NCI-H748 (cell line): ENCODE measurements around the gene LIMK2.
"Not testable (repeated sequence)": the region's sequence is repeated elsewhere in the genome, so short reads cannot be mapped to it uniquely, and the experiment has no call there.

Experiments
- DNase-seq: peaks from one replicate; lab custom pipeline; 2025; ENCODE audit not compliant: unreplicated experiment; lab: John Stamatoyannopoulos, UW

Gene LIMK2

DNA sequence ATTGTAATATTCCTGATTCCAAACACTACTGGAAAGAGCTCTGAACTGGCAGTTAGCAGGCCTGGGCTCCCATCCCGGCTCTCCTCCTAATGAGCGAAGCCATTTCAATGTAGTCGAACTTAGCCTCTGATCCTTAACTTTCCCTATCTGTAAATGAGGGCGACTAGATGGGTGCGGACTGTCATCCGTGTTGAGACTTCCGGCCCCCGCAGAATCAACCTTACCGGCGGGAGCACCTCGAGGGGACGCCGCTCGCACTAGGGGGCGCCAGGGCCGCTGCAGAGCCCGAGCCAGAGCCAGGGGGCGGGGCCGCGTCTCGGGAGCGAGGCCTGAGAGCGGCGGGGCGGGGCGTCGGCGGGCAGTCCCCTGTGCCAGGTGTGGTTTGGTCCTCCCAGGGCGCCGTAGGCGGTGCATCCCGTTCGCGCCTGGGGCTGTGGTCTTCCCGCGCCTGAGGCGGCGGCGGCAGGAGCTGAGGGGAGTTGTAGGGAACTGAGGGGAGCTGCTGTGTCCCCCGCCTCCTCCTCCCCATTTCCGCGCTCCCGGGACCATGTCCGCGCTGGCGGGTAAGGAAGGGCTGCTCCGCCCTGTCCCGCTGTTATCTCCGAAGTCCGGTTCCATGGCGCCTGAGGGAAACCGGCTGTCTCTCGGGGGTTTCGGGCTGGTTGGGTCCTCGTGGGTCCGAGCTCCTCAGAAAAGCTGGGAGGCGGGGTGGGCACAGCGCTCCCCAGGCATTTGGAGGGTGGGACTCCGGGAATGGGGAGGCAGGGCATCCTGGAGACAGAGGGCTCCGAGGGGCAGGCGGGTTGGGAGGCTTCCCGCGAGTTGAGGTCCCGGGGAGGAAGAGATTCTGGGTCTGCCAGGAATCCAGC lies at the start of gene LIMK2:
Gene LIMK2, plus strand, starts transcription at position 437 of the 869 bp plus-strand sequence. Its CDS starts 111 bp downstream, at position 548.
- DNase-seq = peak; percentile 93

DNA sequence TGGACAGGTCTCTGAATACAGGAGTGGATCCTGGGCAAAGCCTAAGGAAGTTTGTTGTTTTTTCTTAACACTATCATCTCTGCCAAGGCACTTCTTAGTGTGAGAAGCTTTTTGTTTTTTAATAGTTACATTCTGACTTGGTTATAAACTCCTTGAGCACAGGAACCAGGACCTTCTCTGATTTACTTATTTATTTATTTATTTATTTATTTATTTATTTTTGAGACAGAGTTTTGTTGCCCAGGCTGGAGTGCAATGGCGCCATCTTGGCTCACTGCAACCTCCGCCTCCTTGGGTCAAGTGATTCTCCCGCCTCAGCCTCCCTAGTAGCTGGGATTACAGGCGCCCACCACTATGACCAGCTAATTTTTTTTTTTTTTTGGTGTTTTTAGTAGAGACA lies 41.1 kb upstream of the LIMK2 start:
- no peak for DNase-seq

DNA sequence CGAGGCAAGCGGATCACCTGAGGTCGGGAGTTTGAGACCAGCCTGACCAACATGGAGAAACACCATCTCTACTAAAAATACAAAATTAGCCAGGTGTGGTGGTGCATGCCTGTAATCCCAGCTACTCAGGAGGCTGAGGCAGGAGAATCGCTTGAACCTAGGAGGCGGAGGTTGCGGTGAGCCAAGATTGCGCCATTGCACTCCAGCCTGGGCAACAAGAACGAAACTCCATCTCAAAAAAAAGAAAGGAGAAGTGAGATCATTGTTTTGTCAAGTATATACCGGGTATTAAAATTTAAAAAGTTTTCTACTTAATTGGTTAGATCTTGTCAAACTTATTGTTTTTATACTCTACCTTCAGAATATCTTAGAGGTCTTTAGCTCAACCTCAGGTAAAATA lies 40.4 kb upstream of the LIMK2 start:
- not testable (repeated sequence) for DNase-seq

DNA sequence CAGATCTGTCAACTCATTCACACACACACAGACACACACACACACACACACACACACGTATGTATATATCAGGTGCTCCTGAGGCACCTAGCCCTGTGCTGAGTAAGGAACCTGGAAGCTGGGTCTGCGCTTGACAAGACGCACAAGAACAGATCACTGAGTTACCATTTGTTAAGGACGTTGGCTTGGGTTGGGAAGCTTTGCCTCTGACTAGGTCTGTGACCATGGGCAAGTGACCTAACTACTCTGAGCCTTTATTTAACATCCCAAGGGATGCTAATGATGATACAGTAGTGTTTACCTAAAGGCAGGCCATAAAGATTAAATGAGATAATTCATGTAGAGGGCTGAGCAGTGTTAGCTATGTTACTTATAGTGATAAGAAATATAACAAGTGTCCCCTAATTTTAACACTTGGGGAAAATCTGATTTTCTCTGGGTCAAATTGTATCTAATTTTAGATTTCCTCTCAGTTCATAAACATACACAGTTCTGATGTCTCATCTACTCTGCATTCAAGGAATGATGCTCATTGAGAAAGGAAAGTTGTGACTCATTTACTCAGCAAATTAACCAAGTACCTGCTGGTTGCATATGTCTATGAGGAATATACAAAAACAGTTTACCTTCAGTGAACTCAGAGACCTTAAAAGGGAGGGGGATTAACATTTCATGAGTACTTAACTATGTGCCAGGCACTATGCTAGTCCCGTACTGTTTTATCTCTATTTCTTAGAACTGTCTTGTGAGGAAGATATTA lies 38.5 kb upstream of the LIMK2 start:
- DNase-seq = no peak

DNA sequence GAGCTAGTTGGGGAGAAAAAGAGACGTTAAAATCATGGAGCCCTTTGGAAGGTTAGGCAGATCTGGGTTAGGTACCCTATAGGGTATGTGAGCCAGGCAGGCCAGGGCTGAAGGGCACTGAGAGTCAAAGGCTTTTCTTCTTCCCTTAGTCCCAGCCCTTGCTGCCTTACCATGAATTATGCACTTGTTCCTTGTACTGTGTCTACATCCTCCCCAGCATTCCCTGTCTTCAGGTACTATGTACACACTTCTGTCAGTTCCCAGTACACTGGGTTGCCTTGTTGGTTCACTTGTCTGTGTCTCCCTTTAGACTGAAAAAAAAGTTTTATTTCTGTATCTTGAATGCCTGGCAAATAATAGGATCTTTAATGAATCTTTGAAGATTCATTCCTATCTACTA lies 35.2 kb upstream of the LIMK2 start:
- no peak for DNase-seq

DNA sequence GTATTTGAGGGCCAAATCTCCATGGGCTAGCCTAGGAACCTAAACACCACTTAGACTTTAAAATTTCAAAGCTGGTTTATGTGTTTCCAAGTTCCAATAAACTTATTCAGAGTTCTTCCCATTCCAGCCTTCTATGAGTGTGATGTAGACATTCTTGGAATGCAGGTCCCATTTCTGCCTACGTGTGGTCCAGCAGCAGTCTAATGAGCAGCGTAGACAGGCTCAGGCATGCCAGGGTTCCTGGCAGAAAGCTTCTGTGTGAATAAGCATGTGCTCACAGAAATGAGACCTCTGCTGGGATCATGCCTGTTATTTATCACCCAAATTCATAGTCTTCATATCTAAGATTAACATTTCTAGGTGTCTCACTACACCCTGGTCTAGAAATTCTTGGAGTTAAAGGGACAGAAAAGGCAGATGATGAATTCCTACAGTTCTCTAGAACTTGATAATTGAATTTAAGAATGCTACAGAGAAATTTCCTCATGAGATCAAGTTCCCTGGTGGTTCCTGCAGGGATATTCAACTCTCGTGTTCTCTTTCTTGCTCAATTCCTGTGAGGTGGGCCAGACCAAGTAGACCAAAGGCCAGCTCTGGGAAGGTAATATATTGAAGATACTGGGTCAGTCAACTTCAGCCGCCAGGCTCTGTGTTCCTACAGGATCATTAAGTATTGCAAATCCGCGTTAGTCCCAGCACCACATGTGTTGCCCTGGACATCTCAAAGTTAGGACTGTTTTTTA lies 34.5 kb upstream of the LIMK2 start:
- no peak for DNase-seq

DNA sequence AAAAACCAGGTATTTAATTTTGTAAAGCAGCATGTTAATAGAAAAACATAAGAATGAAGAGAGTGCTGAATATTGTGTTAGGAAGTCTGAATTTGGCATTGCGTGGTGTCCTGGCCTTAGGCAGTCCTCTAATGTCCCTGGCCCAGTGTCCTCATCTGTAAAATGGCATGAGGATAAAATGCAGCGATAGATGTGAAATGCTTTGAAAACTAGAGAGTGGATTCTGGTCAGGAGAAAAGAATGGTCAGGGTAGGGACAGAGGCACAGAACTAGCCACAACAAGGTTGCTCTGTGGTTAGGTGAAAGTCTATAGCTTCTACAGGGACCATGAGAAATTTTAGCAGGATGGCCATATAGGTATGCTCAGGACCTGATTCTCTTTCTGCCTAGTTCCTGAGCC lies 33.2 kb upstream of the LIMK2 start:
- no peak for DNase-seq

DNA sequence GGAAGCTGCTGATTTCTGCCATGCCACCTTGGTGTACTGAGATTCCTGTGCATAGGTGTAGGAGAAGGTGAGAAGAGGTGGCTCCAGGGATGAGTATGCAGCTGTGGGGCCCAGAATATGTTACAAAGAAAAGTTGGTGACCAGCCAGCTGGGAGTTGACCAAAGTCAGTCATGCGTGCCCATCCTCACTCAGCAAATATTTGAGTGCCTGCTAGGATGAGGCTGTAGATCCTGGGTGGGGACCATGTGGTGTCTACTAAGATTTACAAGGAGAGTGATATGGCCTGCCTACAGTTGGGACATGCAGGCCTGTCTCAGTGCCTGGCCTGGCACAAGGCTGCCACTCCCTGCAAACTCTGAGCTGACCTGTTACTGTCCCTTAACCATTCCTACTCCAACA lies 32.8 kb upstream of the LIMK2 start:
- peak; percentile 33 for DNase-seq

DNA sequence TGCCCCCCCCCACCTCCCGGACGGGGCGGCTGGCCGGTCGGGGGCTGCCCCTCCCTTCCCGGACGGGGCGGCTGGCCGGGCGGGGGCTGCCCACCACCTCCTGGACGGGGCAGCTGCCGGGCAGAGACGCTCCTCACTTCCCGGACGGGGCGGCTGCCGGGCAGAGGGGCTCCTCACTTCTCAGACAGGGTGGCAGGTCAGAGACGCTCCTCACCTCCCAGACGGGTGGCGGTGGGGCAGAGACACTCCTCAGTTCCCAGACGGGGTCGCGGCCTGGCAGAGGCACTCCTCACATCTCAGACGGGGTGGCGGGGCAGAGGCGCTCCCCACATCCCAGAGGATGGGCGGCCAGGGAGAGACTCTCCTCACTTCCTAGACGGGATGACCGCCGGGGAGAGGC lies 28.1 kb upstream of the LIMK2 start:
- DNase-seq = no peak

DNA sequence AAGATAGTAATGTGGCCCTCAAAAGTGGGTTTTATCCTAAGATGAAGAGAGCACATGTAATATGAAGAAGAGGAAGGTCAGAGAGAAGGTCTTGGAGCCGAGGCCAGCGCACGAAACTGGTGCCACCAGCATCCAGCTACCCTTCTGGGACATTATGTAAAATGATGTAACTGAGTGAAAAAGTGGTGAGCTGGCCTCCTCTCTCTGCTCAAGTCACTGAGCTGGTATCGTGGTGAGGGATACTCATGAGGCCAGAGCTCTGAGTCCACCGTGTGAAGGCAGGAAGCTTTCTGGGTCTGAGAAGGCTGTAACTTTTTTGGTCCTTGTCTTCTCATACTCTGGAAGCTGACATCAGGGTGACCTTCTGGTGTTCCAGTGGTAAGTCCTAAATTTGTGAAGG lies 27.0 kb upstream of the LIMK2 start:
- DNase-seq = no peak

DNA sequence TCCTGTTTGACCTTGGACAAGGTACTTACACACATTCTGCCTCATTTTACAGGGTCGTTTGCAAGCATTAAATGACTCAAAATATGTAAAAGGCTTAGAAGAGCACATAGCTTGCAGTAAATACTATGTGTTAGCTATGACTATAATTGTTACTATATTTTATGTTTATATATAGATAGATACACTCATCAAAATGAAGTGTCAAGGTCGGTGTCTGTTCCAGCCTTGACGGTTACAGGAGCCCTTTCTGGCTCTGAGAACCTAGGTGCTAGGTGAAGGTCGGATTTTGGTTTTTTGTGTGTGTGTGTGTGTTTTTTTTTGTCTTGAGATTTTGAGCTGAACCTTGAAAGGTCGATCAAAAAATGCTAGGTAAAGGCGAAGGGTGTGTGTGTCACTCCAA lies 24.5 kb upstream of the LIMK2 start:
- DNase-seq = no peak

DNA sequence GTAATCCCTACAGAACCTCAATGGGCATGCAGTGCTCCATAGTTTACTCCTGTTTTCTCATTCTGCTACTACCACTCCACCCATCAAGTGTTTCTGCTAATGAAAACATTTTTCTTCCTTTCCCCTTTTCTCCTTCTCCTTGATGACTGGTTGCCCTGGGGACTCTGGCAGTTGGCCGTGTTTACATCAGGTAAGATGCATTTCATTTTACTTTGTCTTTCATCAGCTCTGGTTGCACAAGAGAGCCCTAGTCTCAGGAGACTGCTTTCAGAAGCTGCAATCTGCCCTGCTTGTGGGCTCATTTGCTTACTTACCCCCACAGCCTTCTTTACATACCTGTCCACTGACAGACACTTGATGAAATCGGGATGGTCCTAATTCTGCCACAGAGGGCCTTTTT lies 19.6 kb upstream of the LIMK2 start:
- no peak for DNase-seq

DNA sequence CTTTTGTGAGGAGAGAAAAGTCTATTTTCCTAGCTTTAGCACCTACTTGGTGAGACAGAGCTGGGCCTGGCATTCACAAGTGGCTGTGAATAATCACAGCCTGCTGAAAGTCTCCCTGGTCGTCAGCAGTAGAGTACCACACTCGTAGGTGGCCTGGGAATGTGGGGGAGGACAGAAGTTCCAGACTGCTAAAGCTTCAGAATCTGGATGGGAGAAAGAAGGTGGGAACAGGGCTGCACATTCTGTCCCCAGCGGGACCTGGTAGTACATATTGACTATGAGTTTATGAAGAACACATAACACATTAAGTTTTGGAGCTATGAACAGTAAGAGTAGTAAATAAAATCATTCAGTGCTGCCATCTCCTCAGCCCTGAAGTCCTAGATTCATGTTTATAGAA lies 19.0 kb upstream of the LIMK2 start:
- DNase-seq = no peak

DNA sequence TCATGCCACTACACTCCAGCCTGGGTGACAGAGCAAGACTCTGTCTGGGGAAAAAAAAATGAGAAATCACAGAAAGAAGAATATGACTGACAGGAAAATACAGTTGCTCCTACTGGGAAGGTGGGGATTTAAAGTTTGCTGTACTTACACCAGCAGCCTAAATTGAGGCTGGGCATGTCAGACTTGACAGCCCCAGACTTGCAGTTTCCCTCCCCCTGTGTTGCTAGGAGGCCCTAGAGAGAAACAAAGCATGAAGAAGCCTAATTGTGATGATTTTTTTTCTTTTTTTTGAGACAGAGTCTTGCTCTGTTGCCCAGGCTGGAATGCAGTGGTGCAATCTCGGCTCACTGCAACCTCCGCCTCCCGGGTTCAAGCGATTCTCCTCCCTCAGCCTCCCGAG lies 17.4 kb upstream of the LIMK2 start:
- not testable (repeated sequence) for DNase-seq

DNA sequence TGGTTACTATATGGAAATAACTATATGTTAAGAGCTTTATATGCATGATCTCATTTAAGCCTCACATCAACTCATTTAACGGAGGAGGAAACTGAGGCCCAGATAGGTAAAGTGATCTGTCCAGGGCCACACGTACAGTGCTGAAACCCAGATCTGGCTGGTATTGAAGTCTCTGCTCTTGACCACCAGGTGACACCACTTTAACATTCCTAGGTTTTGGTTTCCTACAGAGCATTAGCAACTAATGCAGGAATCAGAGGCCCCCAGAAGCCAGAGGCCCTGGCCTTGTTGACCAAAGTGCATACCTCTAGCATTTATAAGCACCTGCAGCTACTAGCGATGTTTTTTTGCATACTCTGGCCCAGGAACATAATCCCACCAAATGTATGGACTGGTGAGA lies 12.9 kb upstream of the LIMK2 start:
- DNase-seq = no peak

DNA sequence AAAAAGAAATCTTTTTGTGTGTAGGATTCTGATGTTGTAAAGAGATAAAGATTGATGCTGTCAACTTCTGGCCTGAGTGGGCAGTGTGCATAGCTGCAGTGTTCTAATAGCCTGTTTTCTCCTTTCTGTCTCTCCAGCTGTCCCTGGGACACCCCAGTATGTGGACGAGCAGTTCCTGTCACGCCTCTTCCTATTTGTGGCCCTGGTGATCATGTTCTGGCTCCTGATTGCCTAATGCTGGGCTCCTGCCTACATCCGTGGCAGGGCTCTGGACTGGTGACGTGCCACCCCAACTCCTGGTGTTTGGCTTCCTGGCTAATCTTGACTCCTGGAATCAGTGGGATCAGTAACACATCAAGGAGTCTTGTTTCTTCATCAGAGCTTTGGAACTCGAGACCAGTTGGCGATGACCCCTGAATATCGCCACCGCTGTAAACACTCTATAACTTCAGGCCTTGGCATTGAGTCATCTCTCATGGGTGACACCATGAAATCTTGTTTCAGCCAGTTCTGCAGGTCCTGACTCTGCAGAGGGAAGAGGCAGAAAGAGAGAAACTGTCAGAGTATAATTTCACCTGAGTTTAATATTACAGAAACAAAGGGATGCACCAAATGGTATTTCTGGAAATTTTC lies 7.6 kb upstream of the LIMK2 start:
- DNase-seq = not testable (repeated sequence)

DNA sequence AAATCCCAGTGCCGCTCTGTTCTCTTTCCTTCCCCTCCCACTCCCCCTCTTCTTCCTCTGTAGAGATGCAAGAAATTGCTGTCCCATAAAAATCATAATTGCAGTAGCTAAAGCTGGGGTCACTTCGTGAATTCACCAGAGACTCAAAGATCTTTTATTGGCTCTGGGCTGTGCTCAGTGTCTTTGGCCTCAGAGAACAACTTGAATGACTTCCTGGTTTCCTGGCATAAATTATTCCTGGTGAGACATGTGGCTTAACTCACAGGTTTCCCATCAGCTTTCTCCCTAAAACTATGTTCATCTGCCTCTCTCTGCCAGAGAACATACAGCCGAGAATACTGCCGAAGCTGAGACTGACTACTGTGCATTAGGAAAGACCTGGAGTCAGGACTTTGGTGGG lies 7.0 kb upstream of the LIMK2 start:
- not testable (repeated sequence) for DNase-seq

DNA sequence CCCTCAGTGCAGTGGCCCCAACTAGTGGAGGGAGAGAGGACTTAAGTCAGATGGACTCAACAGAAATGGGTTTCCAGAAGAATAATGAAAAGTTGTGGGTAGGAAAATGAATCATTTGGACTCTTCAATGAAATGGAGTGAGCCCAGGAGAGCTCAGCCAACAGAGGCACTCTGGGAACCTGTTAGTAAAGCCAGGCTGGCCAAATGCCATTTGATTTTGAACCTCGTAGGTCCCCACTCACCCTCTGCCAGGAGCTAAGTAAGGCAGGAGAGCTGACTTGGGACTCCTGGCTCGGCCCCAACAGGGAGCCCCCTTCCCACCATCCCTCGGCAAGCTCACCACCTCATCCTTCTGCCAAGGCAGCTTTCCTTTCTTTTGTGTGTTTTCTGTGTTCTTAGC lies 5.6 kb upstream of the LIMK2 start:
- not testable (repeated sequence) for DNase-seq

DNA sequence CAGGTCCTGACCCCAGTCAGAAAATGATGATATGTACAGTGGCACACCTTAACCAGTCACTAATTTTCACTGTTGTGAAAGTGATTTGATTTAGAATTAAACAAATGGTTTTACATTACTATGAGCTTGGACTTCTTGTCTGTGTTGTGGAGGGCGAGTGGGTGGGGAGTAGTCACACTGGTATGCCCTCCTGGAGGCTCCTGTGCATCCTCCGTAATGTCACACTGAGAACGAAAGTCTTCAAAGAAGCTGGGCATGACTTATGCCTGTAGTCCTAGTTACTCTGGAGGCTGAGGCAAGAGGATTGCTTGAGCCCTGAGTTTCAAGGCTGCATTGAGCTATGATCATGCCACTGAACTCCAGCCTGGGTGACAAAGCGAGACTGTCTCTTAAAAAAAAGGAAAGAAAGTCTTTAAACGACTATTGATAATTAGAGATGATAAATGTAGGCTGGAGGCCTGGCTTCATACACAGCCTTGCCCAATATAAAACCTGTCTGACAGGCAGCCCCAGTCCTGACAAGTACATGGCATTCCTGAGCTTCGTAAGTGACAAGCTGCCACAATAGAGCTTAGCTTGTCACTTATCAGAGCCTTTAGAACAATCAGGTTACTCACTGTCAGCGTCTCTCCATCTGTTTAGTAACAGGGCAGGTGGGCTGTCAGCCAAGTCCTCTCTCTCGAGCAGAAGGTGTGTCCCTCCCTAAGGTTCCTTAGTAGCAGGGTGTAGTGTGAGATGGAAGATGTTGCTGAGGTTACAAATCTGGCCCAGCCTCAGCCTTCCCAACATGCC lies 5.0 kb upstream of the LIMK2 start:
- peak; percentile 12 for DNase-seq
